Breast epithelium (tissue), 4 donors: Measurements from ENCODE around the gene ADGRF3. TPM values are rescaled to one million over a fixed set of nuclear protein-coding genes. Genes with fewer than 3 reads are reported as not detected.
"Not testable (repeated sequence)": the region's sequence is repeated elsewhere in the genome, so short reads cannot be mapped to it uniquely, and the experiment has no call there.

Source experiments
- DNase-seq, 2 donors: peaks; one replicate each; pipeline ENCODE4 v3.0.0-alpha.2; 2019; ENCODE audit warnings: low spot score in 2 of 2
- H3K27ac ChIP-seq, 2 donors: fragments of 200-600 bp; sonication (generic) in 1 of 2; one replicate each; pipeline ENCODE4 v1.5.1; 2016 to 2019; ENCODE audit warnings: mild to moderate bottlenecking in 1 of 2
- H3K27me3 ChIP-seq, 2 donors: fragments of 200-600 bp; sonication (generic) in 1 of 2; one replicate each; pipeline versions ENCODE4 v1.5.1 to v1.6.0; 2017 to 2019; ENCODE audit warnings: control low read depth in 1 of 2, mild to moderate bottlenecking in 1 of 2
- H3K36me3 ChIP-seq: fragments of 200-600 bp; one replicate; pipeline ENCODE4 v1.5.1; 2019
- H3K4me1 ChIP-seq, 2 donors: fragments of 200-600 bp; sonication (generic); one replicate each; pipeline ENCODE4 v1.5.1; 2016 to 2019; ENCODE audit warnings: control low read depth in 1 of 2
- H3K4me3 ChIP-seq, 3 donors: fragments of 200-600 bp; sonication (generic); 1 replicate in 2 of 3; 2 replicates in 1 of 3; pipeline ENCODE4 v1.5.1; 2016 to 2019; ENCODE audit warnings: mild to moderate bottlenecking in 3 of 3, moderate library complexity in 2 of 3
- H3K9me3 ChIP-seq, 2 donors: fragments of 200-600 bp; sonication (generic) in 1 of 2; one replicate each; pipeline ENCODE4 v1.5.1; 2016 to 2019; ENCODE audit warnings: control low read depth in 1 of 2
- CTCF ChIP-seq, 3 donors: fragments of 450-650 bp; IDR thresholded peaks; one replicate each; pipeline ENCODE4 v1.5.1; 2016 to 2017; ENCODE audit warnings: antibody characterized with exemption in 3 of 3, mild to moderate bottlenecking in 3 of 3, moderate library complexity in 3 of 3
- POLR2A ChIP-seq: fragments of 450-650 bp; IDR thresholded peaks from one replicate; pipeline ENCODE4 v1.6.1; 2016; ENCODE audit warnings: antibody characterized with exemption, mild to moderate bottlenecking, moderate library complexity
- POLR2AphosphoS5 ChIP-seq, 3 donors: sonication (generic); formaldehyde crosslinking; IDR thresholded peaks; one replicate each; pipeline ENCODE4 v1.6.1; 2017; ENCODE audit warnings: antibody characterized with exemption in 3 of 3
- intact Hi-C: fragments of 100-400 bp; cut with DNase I; formaldehyde crosslinking; loops from one replicate; pipeline ENCODE4 v1.15.1; 2023; ENCODE audit warnings: low total_unique reads
- total RNA-seq, 3 donors: library from RNA; depleted of rRNA; stranded (reverse); fragments of >200 nt; gene quantifications; one replicate each; pipeline ENCODE4 v1.1.0, GENCODE V29; 2016

Gene ADGRF3
- total RNA-seq, 3 donors from 2014 or later: under 0.01 TPM; not detected in 2

- no peak for TF ChIP-seq POLR2AphosphoS5 (IDR thresholded peaks at IDR 0.05)
- TF ChIP-seq POLR2A: no peak
- no peak for TF ChIP-seq CTCF (IDR thresholded peaks at IDR 0.05)
- peaks cover 0 to under 1% of the 10 kb centered on the region in 2 donors for H3K4me1 ChIP-seq
- no peaks in the 10 kb centered on the region for H3K9me3 ChIP-seq
- no peaks in the 10 kb centered on the region for H3K27me3 ChIP-seq
- H3K27ac ChIP-seq: peak overlapping the region in 1 of 2 donors; percentile 2
- intact Hi-C loops: no loop called here
- no peak overlapping the region for H3K4me3 ChIP-seq
- no peaks in the 10 kb centered on the region for H3K36me3 ChIP-seq
- DNase-seq: no peak
Measured at GRCh38 chr2:26268213-26268612, 78.4 kb downstream of the ADGRF3 start.

- DNase-seq, H3K4me3 ChIP-seq, H3K36me3 ChIP-seq, H3K9me3 ChIP-seq, H3K4me1 ChIP-seq, H3K27ac ChIP-seq, H3K27me3 ChIP-seq, intact Hi-C loops: not testable (repeated sequence)
Measured at GRCh38 chr2:26258836-26259235, 87.8 kb downstream of the ADGRF3 start.

Other genes starting within 250 kb of the ADGRF3 start
- gene GAREM2, start 173.7 kb downstream of the ADGRF3 start, total RNA-seq: 1 to 10 TPM; 1.2 to 2.0 (median 1.4) TPM
- gene HADHA, start 102.2 kb downstream of the ADGRF3 start, total RNA-seq: 100 to 1,000 TPM; 139 to 156 (median 141) TPM
- gene HADHB, start 101.8 kb downstream of the ADGRF3 start, total RNA-seq: 100 to 1,000 TPM; 139 to 157 (median 147) TPM
- 10 to 100 TPM in 2 of 3 donors, 1 to 10 TPM in 1; 6.6 to 26.3 (median 17.4) TPM for gene SELENOI, start 646 bp downstream of the ADGRF3 start, total RNA-seq
- gene DRC1, start 55.1 kb upstream of the ADGRF3 start, total RNA-seq: not detected
- gene OTOF, start 131.3 kb upstream of the ADGRF3 start, total RNA-seq: under 1 TPM; 0.15 to 0.33 (median 0.32) TPM